GM12875 (cell line): ENCODE data around the gene NGB.

ENCODE experiments used
- H3K4me3 ChIP-seq: one replicate; pipeline ENCODE4 v1.5.1; 2011; ENCODE audit warnings: low read depth, low read length, control low read depth
- TF ChIP-seq, protein P1 (sequence below): IDR thresholded peaks from 2 replicates; pipeline ENCODE4 v1.5.1; 2011; ENCODE audit warnings: low read depth, mild to moderate bottlenecking, control low read depth, inconsistent platforms, low read length, moderate library complexity, borderline replicate concordance; ENCODE audit not compliant: insufficient read depth

The NGB gene

DNA sequence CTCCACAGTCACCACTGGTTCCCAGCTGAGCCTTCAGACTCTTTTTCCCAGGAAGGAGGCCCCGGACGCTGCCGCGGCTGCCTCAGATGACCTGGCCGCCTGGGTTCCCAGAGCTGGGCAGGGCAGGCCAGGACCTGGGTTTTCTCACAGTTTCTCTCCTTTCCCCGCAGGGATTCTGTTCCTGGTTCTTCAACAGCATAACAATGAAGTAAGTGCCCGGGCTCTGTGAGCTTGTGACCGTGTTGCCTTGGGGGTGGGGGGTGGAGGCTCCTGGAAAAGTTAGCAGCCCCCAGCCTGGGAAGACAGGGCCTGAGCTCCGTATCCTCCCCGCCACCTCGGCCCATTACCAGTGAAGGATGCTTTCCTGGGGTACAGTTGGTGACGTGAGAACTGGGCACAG lies 45.8 kb downstream of the NGB start:
- TF ChIP-seq, protein P1, sequence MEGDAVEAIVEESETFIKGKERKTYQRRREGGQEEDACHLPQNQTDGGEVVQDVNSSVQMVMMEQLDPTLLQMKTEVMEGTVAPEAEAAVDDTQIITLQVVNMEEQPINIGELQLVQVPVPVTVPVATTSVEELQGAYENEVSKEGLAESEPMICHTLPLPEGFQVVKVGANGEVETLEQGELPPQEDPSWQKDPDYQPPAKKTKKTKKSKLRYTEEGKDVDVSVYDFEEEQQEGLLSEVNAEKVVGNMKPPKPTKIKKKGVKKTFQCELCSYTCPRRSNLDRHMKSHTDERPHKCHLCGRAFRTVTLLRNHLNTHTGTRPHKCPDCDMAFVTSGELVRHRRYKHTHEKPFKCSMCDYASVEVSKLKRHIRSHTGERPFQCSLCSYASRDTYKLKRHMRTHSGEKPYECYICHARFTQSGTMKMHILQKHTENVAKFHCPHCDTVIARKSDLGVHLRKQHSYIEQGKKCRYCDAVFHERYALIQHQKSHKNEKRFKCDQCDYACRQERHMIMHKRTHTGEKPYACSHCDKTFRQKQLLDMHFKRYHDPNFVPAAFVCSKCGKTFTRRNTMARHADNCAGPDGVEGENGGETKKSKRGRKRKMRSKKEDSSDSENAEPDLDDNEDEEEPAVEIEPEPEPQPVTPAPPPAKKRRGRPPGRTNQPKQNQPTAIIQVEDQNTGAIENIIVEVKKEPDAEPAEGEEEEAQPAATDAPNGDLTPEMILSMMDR, result no peak
- no peak overlapping the region for H3K4me3 ChIP-seq

DNA sequence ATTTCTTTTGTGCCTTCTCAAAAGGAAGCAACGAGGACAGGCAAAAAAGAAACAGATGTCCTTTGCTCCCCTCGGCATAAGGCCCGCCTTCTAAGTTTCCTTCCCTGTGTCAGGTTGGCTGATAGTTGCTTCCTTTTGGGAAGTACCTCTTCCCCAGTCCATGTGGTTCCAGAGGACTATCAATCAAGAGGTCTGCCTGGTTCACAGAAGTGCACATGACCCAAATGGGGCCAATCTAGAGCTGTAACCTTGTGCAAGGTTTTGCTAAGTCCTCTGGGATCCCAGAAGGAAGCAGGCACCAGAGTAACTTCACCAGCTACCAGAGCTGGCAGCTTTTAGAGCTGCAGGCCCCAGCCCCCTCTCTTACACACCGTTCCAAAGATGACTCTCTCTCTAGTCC lies 46.8 kb downstream of the NGB start:
- TF ChIP-seq, protein P1, result no peak
- no peak overlapping the region for H3K4me3 ChIP-seq

DNA sequence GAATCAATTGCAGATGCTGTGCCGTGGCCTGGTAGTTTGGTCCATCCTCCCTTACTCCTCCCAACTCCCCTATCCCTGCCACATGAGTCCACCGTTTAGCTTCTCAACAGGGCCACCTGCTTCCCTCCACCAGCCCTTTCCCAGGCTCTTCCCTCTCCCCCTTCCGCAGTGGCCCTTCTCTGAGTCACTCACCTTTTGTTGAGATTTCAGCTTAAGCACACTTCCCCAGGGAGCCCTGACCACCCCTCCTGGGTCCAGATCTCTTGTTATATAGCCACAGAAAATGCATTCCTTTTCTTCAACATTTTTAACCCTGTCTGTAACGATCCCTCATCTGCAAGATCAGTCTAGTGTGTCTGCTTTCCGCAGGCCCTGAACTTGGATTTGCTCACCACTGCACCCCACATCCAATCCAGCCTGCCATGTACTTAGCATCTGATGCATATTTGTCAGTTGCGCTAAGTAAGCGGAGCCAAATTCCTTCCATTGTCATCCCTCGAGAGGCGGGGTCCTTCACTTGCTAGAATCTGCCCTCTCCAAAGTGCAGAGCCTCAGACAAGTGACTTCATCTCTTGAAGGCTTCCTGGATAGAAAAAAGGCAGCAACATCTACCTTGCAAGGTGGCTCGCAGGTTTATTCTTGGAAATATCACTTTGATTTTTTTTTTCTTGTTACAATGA lies 48.3 kb downstream of the NGB start:
- TF ChIP-seq, protein P1, result no peak
- H3K4me3 ChIP-seq, result no peak overlapping the region

DNA sequence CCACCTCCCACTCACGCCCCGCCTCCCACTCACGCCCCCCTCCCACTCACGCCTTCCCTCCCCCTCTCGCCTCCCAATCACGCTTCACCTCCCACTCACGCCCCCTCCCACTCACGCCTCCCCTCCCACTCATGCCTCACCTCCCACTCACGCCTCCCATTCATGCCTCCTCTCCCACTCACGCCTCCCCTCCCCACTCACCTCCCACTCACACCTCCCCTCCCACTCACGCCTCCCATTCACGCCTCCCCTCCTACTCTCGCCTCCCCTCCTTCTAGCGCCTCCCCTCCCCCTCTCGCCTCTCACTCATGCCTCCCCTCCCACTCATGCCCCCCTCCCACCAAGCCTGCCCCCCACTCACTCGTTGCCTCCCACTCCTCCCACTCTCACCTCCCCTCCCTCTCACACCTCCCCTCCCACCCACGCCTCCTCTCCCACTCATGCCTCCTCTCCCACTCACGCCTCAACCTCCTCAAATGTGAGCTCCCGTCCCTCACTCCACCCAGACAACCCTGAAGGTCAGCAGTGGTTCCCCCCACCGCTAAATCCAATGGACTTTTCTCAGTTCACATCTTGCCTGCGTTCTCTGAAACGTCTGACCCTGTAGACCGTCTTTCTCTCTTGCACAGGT lies 49.6 kb downstream of the NGB start:
- TF ChIP-seq, protein P1, result no peak
- H3K4me3 ChIP-seq, result no peak overlapping the region

DNA sequence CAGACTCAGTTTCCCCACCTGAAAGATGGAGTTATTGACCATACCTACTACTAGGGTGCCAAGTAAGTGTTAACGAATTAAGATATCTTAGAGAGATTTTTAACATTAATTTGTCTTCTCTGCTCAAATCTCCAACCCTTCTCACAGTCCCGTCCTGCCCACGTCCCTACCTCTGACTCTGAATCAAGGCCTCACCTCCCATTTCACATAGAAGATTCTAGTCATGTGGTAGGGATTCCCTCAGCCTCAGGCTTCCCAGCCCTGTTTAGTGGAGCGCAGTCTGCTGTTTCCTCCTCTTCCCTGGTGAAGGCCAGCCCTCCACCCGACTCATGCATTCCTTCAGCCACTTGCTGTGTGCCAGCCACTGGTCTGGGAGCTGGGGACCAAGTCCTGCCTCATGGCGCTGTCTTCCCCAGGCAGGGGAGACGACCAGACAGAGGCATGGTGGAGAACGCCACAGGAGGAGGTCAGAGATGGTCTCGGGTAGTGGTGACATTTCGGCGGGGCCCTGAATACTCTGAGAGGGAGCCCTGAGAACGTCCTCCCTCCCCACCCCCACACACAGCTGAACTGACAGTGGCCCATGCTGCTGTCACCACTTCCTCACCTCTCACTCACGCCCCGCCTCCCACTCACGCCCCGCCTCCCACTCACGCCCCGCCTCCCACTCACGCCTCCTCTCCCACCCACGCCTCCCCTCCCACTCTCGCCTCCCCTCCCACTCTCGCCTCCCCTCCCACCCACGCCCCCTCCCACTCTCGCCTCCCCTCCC lies 50.6 kb downstream of the NGB start:
- H3K4me3 ChIP-seq, result no peak overlapping the region
- TF ChIP-seq, protein P1, result no peak

DNA sequence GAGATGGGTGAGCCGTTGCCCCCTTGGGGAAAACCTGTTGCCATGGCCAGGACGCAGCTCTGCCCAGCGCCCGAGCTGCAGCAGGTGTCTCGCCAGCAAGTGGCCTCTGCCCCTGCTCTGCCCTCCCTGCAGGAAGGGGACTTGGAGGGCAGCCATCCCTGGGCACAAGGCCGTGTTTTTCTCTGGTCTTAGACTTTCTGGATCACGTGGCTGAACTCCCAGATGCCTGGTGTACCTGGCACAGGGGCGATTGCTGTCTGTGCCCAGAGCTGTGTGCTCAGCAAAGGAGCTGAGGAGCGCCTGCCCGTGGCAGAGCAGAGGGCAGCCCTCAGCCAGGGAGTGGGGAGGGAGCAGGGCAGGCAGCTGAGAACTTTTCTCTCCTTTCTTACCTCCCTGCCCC lies 51.4 kb downstream of the NGB start:
- TF ChIP-seq, protein P1, result no peak
- no peak overlapping the region for H3K4me3 ChIP-seq
